Osteoblast (primary cell): ENCODE measurements around the gene NSD2. TPM values are rescaled to one million over a fixed set of nuclear protein-coding genes. Genes with fewer than 3 reads are reported as not detected.
A peak's percentile ranks its signal among the peaks of the same experiment; 100 is the strongest.

Source experiments
- DNase-seq: peaks from one replicate; pipeline ENCODE4 v3.0.0; 2011; ENCODE audit warnings: low spot score, mixed read lengths; ENCODE audit not compliant: insufficient read length; ENCODE audit errors: missing footprints
- H2AFZ ChIP-seq: 2 replicates; pipeline ENCODE4 v1.6.0; 2011; ENCODE audit warnings: mild to moderate bottlenecking, low read length
- H3K27ac ChIP-seq: 2 replicates; pipeline ENCODE4 v1.5.1; 2011; ENCODE audit warnings: mild to moderate bottlenecking, low read depth, low read length, moderate library complexity
- H3K27me3 ChIP-seq: 2 replicates; pipeline ENCODE4 v1.6.0; 2012; ENCODE audit warnings: mild to moderate bottlenecking, control low read depth, inconsistent platforms, low read length, moderate library complexity; ENCODE audit not compliant: insufficient read depth
- H3K36me3 ChIP-seq: 2 replicates; pipeline ENCODE4 v1.5.1; 2011; ENCODE audit warnings: mild to moderate bottlenecking, low read length, control low read depth, moderate library complexity; ENCODE audit not compliant: insufficient read depth
- H3K4me1 ChIP-seq: 2 replicates; pipeline ENCODE4 v1.5.1; 2011; ENCODE audit warnings: mild to moderate bottlenecking, low read length, control low read depth, moderate library complexity; ENCODE audit not compliant: insufficient read depth
- H3K4me2 ChIP-seq: 2 replicates; pipeline ENCODE4 v1.6.0; 2011; ENCODE audit warnings: mild to moderate bottlenecking, low read length; ENCODE audit not compliant: insufficient read depth
- H3K4me3 ChIP-seq: fragments of 200-600 bp; sonication (generic); 3 replicates; pipeline ENCODE4 v1.5.1; 2012; ENCODE audit warnings: mild to moderate bottlenecking, low read length, inconsistent platforms; ENCODE audit not compliant: insufficient read depth
- H3K79me2 ChIP-seq: 2 replicates; pipeline ENCODE4 v1.6.0; 2012; ENCODE audit warnings: mild to moderate bottlenecking, low read length, control low read depth, inconsistent platforms; ENCODE audit not compliant: insufficient read depth
- H3K9me3 ChIP-seq: 2 replicates; pipeline ENCODE4 v1.5.1; 2011; ENCODE audit warnings: low read depth, low read length, control low read depth
- H4K20me1 ChIP-seq: 2 replicates; pipeline ENCODE4 v1.6.0; 2012; ENCODE audit warnings: mild to moderate bottlenecking, low read length, control low read depth; ENCODE audit not compliant: insufficient read depth
- CTCF ChIP-seq: IDR thresholded peaks from 2 replicates; pipeline ENCODE4 v1.5.1; 2011; ENCODE audit warnings: mild to moderate bottlenecking, low read depth, low read length, moderate library complexity; ENCODE audit errors: extremely low read depth
- total RNA-seq: library from RNA; depleted of rRNA; stranded (reverse); fragments of >200 nt; gene quantifications from 2 replicates; pipeline ENCODE4 v1.2.3, GENCODE V29; 2012

The NSD2 gene
- total RNA-seq, 1 donor = 58.6 TPM

DNA sequence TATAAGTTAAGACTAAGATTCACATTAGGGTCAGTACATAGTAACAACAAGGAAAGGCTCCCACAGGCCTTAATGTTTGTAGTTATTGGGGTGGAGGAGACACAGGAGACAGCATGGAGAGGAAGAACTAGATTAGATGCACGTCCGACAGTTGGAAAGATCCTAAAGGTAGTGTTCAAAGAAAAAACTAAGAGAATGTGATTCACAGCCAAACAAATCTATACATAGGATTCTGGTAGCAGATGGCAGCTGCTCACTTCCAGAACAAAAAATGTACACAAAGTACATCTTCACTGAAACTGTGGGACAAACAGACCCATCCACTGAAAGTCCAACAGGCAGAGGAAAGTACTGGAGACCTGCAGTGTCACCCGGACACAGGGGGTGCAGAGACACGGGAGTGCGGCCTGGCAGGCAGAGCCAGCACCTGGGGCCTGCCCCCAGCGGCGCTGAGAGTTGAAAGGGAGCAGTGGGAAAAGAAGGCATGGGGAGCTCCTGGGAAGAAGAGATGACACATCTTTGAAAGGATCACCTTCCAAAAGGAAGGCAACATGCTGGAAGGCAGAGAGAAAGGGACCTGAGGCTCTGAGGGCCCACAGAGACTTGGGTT is 97.6 kb downstream of the NSD2 start:
- Histone ChIP-seq H2AFZ (no peak overlapping the region), H4K20me1 (peaks cover 7% of the 10 kb centered on the region), H3K27ac (no peak overlapping the region), H3K9me3 (no peaks in the 10 kb centered on the region), H3K4me2 (no peak overlapping the region), H3K27me3 (no peaks in the 10 kb centered on the region), H3K36me3 (peaks cover 47% of the 10 kb centered on the region), H3K4me1 (no peaks in the 10 kb centered on the region), H3K79me2 (peaks cover 41% of the 10 kb centered on the region), H3K4me3 (no peak overlapping the region)
- peak; percentile 65 for DNase-seq
- no peak for TF ChIP-seq CTCF

- TF ChIP-seq CTCF = no peak
- H3K79me2 ChIP-seq = peaks cover 37% of the 10 kb centered on the region
- no peak overlapping the region for H3K27ac ChIP-seq
- H3K36me3 ChIP-seq = peaks cover 53% of the 10 kb centered on the region
- H3K4me1 ChIP-seq = no peaks in the 10 kb centered on the region
- H4K20me1 ChIP-seq = peaks cover 8% of the 10 kb centered on the region
- H3K27me3 ChIP-seq = no peaks in the 10 kb centered on the region
- H3K9me3 ChIP-seq = no peaks in the 10 kb centered on the region
- no peak overlapping the region for H3K4me2 ChIP-seq
- peak; percentile 41 for DNase-seq
- no peak overlapping the region for H3K4me3 ChIP-seq
- no peak overlapping the region for H2AFZ ChIP-seq
These were observed 98.9 kb downstream of the NSD2 start for GRCh38 chr4:1969928-1970723.

- H3K9me3 ChIP-seq = no peaks in the 10 kb centered on the region
- H3K4me2 ChIP-seq = no peak overlapping the region
- H3K4me1 ChIP-seq = no peaks in the 10 kb centered on the region
- H3K27ac ChIP-seq = no peak overlapping the region
- H2AFZ ChIP-seq = no peak overlapping the region
- H3K27me3 ChIP-seq = no peaks in the 10 kb centered on the region
- H3K36me3 ChIP-seq = peaks cover 61% of the 10 kb centered on the region
- DNase-seq = no peak
- peaks cover 35% of the 10 kb centered on the region for H3K79me2 ChIP-seq
- peaks cover 8% of the 10 kb centered on the region for H4K20me1 ChIP-seq
- no peak overlapping the region for H3K4me3 ChIP-seq
- TF ChIP-seq CTCF = no peak
These were observed 99.7 kb downstream of the NSD2 start for GRCh38 chr4:1970926-1971325.

- H3K36me3 ChIP-seq = peaks cover 68% of the 10 kb centered on the region
- H3K27ac ChIP-seq = no peak overlapping the region
- H3K4me2 ChIP-seq = no peak overlapping the region
- no peak for TF ChIP-seq CTCF
- no peaks in the 10 kb centered on the region for H3K27me3 ChIP-seq
- no peak overlapping the region for H3K4me3 ChIP-seq
- DNase-seq = peak; percentile 21
- peaks cover 8% of the 10 kb centered on the region for H4K20me1 ChIP-seq
- no peaks in the 10 kb centered on the region for H3K4me1 ChIP-seq
- peaks cover 32% of the 10 kb centered on the region for H3K79me2 ChIP-seq
- no peak overlapping the region for H2AFZ ChIP-seq
- no peaks in the 10 kb centered on the region for H3K9me3 ChIP-seq
These were observed 100.4 kb downstream of the NSD2 start for GRCh38 chr4:1971456-1972200.
